HG03196 (cell line): ENCODE data around the gene TENM4.

Experiments used
- ATAC-seq: cut with Tn5 transposase; IDR thresholded peaks from one replicate; pipeline ENCODE4 v1.9.1; 2021; ENCODE audit not compliant: unreplicated experiment

The TENM4 gene

DNA sequence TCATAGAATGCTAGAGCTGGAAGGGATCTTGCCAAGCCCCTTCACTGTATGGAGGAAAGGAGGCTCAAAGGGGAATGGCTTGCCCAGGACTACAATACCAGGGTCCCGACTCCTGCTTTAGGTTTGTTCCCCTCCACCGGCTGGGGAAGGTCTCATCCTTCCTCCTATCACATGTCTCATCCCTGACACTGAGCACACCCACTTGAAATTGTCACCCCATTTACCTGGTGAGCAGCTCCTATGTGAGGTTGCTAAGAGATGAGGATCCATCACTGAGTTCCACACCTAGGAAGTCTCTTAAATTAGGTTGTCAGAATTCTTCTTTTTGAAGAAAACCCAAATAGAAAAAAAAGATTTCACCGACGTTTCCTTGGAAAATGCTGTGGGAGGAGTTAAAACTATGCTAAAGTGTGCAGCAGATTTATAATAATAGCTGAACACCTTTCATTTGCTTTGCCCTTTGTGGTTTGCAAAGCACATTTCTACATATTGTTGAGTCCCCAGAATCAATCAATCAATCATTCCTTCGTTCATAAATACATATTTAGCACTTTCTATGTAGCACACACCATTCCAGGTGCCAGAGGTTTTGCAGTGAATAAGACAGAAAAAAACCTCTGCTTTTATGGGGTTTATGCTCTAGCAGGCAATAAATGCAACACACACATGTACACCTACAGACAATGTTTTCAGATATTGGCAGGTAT is 91.7 kb downstream of the TENM4 start:
- ATAC-seq: no peak

DNA sequence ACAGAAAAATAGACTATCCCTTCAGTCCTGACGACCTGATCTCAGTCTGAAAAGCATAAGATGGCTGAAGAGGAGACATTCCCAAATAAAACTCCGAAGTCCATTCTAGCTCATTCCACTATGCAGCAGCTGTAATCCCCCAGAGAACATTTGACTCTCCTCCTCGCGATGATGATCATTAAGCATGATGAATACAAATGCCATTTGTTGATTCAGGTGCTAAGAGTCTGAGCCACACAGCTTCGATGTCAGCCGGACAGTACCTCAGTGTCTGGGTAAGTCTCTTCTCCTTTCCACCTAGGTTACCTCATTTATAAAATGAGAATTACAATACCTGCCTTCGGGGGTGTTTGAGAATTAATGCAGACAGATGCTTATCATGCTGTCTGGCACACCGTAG is 94.8 kb downstream of the TENM4 start:
- ATAC-seq: no peak

DNA sequence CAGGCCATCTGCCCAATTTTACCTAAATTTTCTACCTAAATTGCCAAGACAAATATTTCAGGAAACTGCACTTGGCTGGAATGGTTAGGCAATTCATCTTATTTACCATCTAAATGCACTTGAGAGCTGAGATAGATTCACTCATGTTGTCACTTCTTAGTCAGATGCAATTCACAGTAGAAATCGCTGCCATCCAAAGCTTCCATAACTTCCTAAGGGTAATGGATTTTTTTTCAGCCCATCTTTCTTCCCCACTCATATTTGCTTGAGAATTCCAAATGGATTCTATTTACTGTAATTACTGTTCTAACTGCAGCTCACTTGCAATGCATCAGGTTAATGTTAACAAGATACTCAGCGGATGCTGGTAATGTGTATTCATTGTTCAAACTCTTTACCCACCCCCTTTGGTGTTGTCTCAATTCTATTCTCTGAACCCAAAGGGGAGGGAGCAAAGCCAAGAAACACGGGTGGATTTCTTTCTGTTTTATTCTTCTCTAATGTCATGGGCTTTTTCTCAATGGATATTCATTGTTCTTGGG is 96.0 kb downstream of the TENM4 start:
- no peak for ATAC-seq

DNA sequence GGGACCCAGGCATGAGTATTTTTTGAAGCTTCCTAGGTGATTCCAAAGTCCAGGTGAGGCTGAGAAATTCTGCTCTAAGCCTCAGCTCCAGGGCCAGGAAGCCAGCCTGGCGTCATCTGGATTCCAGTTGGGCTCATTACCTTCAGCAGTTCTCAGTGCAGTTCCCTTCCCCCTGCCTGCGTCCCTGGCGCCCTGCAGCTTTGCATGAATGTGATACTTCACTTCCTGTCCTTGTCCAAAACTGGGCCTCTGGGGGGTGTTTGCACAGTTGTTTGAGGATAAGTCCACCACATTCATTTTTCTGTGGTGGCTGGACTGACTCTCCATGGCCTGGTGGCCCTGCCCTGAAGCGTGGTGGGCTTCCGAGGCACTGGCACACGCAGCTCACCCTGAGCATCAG is 98.1 kb downstream of the TENM4 start:
- no peak for ATAC-seq

DNA sequence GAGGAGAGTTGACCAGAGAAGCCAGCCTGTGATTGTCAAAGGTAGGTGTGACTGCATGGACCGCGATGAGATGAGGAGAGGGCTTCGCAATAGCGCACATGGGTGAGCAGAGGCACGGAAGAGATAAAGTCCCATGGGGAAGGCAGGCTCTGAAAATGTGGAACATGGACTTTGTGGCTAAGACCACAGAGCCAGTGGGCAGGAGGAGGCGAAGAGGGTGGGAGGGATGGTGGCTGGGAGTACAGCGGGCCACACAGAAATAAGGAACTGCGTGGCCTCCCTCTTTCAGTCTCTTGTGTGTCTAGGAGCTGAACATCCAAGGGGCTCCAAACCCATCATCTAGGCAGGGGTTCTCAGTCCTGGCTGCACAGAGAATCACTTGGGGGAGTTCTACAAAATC is 98.6 kb downstream of the TENM4 start:
- no peak for ATAC-seq

DNA sequence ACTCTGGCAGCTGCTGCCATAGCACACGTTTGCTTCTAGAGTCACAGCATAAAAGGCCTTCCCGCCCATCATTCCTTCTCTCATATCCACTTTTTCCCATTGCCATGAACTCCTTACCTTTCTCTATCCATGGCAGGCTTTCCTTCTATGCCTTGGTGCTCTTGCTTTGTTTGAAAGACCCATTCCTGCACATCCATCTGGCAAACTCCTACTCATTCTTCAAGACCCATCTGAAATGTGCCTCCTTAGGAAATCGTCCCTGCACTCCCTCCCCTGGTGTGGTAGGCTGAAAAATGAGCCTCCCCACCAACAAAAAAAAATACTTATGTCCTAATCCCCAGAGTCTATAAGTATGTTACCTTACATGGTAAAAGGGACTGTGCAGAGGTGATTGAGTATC is 100.3 kb downstream of the TENM4 start:
- no peak for ATAC-seq

DNA sequence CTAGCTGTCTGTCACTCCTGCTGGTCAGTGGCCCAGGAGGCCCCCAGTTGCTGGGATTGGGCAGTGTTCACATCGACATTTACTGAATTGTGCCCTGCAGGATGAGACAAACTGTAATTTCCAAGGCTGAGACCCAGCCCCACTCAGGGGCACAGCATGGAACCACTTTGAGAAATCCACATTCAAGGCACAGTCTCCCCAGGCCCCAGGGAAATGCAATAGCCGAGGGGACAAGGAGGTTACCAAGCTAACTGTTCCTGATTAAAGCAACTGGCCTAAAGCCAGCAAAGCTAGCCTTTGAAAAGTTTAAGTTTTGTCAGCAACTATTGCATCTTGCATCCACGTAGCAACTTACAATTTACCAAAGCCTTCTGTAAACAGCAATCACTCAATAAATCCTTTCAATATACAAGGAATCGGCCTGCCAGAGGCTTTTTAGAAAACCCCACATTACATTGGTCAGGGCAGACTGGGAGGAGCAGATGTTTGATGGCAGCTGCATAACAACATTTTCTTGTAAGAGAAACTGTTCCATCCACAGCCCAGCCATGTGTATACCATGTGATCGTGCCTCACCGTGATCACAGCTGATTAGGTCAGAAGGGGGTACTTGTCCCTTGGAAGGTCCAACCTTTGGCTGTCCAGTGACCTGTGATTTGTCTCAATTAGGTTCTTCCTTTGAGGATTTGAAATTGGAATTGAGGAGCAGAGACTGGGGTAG is 103.9 kb downstream of the TENM4 start:
- no peak for ATAC-seq

DNA sequence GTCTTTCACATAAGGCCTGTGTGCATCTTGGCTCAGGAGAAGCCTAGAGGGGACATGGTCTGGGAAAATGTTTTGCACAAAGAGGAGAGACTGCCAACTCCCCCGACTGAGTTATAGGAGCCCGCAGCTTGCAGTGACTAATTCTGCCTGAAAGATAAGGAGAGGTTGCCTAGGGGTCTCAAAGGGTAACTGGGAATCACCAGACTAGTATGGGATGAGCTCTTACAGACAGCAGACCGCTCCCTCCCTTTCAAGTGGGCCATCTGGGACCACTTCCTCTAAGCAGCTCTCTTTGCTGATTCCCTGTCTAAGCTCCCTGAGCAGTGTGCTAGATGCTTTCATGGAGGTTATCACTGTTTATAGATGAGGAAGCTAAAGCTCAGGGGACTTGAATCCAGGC is 105.1 kb downstream of the TENM4 start:
- ATAC-seq: no peak

DNA sequence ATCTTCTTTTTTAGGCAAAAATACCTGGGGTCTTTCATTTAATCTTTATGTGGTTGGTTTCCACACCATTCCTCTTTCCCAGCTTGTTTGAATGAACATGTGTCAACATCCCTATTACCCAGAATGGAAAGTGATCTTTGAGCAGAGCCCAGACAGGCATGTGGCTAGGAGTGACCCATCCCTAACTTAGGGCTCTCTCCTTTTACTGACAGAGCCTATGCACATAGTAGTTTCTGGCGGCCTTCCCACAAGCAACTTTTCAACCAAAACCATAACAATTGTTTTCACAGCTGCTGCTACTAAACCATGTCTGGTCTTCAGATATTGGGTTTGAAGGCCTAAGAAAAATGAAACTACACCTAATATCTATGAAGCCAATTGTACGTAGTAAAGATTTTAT is 107.5 kb downstream of the TENM4 start:
- ATAC-seq: no peak

DNA sequence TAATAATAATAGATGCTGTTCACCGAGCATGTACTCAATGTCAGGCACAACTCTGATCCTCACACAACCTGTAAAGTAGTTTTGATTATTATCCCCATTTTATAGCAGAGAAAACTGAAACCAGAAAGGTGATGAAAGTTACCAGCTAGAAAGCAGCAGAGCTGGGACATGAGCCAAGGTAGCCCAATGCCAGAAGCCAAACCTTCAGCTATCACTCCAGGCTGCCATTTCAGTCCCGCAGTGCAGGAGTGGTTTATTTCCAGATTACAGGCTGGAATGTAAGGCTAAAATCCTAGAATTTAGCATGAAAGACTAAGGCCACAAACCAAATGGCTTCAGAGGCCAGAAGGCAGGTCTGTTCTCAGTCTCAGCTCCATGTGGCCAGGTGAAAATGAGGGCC is 108.8 kb downstream of the TENM4 start:
- ATAC-seq: no peak

DNA sequence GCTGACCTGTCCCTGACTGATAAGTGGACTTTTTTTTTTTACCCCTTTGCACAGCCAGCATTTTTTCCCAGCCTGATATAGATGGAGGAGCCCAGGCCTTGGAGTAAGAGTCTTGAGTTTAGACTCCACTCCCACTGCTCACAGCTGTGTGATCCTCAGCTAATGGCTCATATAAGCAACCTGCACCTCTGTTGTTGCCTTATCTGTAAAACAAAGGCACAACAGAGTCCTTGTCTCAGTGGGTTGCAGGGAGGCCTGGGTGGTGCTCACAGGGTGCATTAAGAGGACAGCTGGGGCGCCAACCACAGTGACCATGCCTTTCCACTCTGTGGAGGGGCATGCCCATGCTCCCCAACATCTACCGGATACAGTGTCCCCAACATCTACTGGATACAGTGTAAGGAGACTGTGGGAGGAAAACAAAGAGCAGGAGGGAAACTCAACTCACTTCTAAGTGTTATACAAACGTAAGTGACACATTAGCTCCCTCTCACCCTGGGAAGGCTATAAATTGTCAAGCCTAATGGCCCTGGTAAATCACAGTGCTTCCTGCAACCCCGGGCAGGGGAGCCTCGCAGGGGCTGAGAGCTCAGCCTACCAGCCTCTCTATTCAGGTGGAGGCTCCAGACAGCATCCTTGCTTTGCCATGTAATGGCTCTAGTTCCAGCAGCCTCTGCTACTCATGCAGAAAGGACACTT is 109.5 kb downstream of the TENM4 start:
- no peak for ATAC-seq

DNA sequence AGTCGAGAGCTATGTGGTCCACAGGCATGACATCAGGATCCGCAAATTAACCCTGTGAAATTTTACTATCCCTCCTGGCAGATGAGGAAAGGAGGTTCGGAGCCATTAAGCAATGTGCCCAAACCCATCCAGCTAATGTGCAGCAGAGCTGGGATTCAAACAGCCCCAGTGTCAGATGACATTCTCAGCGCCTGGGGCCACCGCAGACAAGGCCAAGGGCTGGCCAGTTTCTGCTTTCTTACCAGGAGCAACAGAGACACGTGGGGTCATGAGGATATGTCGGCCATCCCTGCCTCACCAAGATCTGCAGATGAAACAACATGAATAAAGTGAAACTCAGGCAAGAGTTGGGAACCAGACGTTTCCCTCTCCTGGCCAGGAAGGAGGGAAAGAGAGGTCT is 110.2 kb downstream of the TENM4 start:
- ATAC-seq: no peak

DNA sequence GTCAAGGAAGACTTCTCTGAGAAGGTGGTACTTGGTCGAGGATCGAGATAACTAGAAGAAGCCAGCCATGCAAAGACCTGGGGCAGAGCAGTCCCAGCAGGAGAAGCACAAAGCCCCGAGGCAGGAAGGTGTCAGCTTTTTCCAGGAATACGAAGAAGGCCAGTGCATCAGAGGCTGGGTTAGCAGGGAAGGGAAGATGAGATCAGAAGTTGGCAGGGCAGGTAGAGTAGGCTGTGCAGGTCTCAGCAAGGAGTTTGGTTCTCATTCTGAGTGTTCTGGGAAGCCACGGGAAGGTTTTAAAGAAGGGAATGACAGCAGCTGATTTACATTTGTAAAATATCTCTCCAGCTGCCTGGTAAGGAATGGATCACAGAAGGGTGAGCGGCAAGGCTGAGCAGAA is 111.3 kb downstream of the TENM4 start:
- ATAC-seq: no peak

DNA sequence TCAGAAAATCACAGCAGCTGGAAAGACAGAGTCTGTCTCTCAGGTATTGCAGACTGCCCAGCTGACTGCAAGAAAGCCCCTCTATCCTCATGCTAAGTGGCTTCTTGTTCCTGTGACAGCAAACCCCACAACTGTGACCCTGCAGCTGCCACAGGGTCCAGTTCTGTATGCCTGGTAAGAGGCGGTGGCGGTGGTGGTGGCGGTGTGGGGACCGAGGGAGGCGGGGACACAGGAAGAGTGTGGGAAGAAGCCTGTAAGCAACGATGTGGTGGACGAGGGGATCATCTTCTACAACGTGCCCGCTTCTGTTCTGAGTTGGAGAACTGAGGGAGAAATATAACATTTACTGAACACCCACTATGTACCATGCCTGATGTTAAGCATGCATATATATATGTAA is 112.4 kb downstream of the TENM4 start:
- no peak for ATAC-seq

DNA sequence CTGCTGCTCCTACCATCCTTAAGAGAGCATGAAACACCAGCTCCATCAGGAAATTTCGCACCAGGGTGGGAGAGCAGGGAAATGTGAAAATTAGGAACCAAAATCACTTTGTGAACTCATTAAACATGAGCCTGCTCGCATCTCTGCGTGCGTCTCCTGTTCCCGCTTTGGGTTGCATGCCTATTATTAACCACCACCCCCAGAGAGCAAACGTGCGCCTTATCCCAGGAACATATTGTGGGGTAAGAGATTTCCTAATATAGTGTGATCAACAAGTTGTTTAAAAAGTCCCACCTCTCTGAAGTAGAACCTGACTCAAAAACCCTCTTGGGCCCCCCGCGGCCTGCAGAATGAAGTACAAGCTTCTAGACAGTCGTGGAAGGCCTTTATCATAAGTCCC is 115.0 kb downstream of the TENM4 start:
- ATAC-seq: no peak

DNA sequence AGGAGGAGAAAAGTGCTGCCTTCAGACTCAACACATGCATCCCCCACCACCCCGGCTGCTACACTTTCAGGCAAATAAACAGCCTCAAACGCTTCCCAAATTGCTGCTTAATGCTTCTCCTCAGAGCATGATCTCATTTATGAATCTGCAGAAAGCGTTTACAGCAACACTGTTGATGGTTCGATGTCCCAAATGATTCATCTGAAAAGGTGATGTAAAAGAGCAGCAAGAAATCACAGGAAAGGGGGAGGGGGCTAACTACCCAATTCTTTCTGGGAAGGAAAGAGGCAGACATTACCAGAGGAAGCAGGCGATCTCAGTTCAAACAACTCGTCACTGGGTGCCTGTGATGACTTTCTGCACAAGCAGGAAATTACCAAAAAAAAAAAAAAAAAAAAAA is 119.6 kb downstream of the TENM4 start:
- ATAC-seq: no peak

DNA sequence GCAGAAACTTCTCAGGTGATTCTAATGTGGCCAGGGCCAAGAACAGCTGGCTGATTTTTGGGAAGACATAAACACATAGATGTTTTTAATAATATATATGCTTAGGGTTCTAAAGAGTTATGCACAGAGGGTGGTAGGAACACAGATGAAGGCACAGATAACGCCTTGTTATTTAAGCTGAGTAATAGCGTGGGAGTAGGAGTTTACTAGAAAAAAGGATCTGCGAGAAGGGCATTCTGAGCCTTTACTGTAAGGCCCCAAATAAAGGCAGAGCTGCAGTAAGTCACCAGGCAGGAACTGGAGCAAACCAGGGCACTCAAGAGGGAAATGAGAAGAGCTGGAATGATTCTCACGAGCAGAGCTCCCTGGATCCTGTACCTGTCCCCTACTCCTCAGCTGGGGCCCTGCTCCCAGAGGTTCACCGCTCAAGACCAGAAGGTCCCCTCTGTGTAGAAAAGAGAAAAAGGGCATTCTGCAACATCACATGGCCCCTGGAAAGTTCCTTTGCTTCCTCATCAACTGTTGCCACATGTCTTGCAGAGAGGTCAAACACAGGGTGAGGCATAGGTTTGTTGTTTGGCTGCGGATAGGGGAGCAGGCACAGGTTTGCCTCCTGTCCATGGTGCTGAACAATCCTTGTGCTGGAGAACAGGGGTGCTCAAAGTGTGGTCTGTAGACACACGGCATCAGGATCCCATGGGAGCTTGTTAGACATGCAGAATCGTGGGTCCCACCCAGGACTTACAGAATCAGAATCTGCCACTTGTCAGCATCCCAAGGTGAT is 125.7 kb downstream of the TENM4 start:
- ATAC-seq: no peak

DNA sequence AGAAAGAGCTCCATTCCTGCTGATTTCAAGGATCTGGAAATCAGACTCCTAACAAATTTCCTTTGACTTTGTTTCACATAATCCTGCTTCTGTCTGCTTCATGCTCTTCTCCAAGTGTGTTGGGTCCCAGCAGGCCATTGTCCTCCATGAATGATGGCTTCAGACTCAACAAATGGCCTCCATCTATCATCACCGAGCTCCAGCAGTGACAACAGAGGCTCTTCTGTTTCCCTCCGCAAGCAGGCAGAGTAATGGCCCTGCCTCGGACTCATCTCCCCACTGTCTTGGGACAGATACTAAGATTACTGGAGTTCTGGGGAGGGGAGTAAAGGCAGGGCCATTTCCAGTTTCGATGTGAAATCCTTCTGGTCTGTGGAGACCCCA is 127.3 kb downstream of the TENM4 start:
- no peak for ATAC-seq

DNA sequence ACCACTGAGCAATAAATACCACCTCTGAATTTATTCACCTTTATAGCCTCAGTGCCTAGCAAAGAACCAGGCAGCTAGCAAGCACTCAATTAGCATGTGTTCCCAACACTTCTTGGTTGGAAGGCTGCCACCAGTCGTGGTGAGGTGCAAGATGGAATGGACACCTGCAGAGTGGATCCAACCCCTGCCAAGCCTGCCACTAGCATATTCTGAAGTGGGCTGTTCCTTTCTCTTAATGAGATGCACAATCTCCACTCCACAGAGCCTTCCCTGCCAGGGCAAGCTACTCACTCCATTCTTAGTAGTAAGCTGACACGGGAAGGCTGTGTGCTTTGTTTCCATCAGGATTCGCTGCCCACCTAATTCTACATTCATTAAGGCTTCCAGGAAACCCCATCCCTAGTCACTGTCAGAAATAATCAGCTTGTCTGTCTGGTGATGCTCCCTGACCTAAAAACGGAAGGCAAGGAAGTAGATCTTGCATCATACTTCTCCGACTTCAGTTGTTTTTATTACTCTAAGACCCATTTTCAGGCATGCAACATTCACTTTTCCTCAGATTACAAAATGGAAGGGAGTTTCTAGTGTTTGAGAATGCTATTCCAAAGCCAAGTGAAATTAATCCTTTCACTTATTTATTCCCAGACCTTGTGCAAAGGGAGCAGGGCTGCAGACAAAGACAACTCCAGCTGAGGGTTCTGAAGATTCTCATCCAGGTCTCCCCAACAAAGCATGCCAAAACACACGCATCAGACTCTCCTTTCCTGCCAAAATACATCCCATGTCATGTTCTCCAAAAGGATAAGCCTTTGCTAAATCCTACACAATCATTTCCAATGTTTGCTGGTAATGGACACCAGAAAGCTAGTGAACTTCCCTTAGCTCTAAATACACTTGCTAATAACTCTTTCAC is 128.0 kb downstream of the TENM4 start:
- no peak for ATAC-seq

DNA sequence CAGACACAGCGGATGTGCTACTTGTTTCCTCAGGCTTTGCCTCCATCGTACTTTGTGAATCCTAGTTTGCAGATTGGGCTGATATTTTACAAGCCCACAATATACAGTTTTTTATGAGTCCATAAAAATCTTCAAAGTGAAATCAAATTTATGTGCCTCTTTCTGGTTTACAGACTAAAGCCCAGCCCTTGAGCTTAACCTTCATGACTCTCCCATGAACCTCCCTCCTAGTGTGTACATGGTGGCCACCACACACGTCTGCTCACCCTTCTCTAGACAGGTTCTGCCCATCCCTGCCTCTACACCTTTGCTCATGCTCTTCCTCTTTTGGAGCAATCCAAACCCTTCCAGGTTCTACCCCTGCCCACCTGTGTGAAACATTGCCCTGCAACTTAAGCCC is 129.4 kb downstream of the TENM4 start:
- no peak for ATAC-seq
